Adrenal gland (tissue), 5 donors: Measurements from ENCODE around the gene HIPK1.

ENCODE experiments used
- POLR2A ChIP-seq, 2 donors: fragments of 450-650 bp; IDR thresholded peaks; one replicate each; pipeline ENCODE4 v1.6.1; 2017; ENCODE audit warnings: antibody characterized with exemption in 2 of 2, mild to moderate bottlenecking in 2 of 2, moderate library complexity in 1 of 2
- TF ChIP-seq, protein P1 (sequence below), 6 experiments: fragments of 450-650 bp in 4 of 6; fragments of 200-600 bp in 2 of 6; sonication (generic) in 1 of 6; IDR thresholded peaks; 1 replicate in 5 of 6; 2 replicates in 1 of 6; pipeline versions ENCODE4 v1.5.1 to v1.8.0; 2016 to 2021; ENCODE audit warnings: antibody characterized with exemption in 6 of 6, mild to moderate bottlenecking in 2 of 6, moderate library complexity in 1 of 6
- donor health status: DM: no; HTN: no; CAD: no.

DNA sequence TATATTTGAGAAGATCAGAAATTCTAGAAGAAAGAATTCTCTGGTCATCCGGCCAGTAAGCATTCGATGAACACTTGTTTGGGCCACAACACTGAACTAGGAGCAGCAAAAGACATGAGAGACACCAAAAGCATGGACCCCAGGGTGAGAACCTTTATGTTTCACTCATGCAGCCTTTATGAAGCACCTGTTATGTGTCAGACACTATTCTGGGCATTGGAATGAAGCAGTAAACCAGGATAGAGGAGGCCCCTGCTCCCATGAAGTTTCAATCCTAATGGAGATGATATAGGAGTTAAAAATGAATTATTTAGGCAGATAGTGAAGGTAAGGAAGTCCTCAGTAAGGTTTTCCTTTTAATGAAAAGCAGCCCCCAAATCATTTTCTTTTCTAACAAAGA is 93.8 kb downstream of the HIPK1 start:
- TF ChIP-seq, protein P1, sequence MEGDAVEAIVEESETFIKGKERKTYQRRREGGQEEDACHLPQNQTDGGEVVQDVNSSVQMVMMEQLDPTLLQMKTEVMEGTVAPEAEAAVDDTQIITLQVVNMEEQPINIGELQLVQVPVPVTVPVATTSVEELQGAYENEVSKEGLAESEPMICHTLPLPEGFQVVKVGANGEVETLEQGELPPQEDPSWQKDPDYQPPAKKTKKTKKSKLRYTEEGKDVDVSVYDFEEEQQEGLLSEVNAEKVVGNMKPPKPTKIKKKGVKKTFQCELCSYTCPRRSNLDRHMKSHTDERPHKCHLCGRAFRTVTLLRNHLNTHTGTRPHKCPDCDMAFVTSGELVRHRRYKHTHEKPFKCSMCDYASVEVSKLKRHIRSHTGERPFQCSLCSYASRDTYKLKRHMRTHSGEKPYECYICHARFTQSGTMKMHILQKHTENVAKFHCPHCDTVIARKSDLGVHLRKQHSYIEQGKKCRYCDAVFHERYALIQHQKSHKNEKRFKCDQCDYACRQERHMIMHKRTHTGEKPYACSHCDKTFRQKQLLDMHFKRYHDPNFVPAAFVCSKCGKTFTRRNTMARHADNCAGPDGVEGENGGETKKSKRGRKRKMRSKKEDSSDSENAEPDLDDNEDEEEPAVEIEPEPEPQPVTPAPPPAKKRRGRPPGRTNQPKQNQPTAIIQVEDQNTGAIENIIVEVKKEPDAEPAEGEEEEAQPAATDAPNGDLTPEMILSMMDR (IDR thresholded peaks at IDR 0.05): no peak
- no peak for TF ChIP-seq POLR2A (IDR thresholded peaks at IDR 0.05)
